GM21825 (cell line): Measurements from ENCODE around the gene EVPLL.
"Not testable (repeated sequence)": the region's sequence is repeated elsewhere in the genome, so short reads cannot be mapped to it uniquely, and the experiment has no call there.

ENCODE experiments used
- ATAC-seq: cut with Tn5 transposase; IDR thresholded peaks from one replicate; pipeline ENCODE4 v1.9.1; 2021; ENCODE audit warnings: mild to moderate bottlenecking, moderate library complexity; ENCODE audit not compliant: unreplicated experiment

Gene EVPLL

GRCh38 chr17:18378614-18379013 lies 1.0 kb downstream of the EVPLL start:
- not testable (repeated sequence) for ATAC-seq

GRCh38 chr17:18379246-18380146 lies 1.9 kb downstream of the EVPLL start:
- ATAC-seq: no peak

- ATAC-seq: no peak
These were observed 3.0 kb downstream of the EVPLL start for GRCh38 chr17:18380471-18381157.

- ATAC-seq: no peak
These were observed 3.8 kb downstream of the EVPLL start for GRCh38 chr17:18381158-18381952.

GRCh38 chr17:18381953-18382245 lies 4.3 kb downstream of the EVPLL start:
- ATAC-seq: no peak

- ATAC-seq: no peak
These were observed 5.0 kb downstream of the EVPLL start for GRCh38 chr17:18382441-18383078.

- ATAC-seq: not testable (repeated sequence)
These were observed 5.5 kb downstream of the EVPLL start for GRCh38 chr17:18383079-18383481.

GRCh38 chr17:18384271-18384670 lies 6.7 kb downstream of the EVPLL start:
- ATAC-seq: not testable (repeated sequence)

- ATAC-seq: not testable (repeated sequence)
These were observed 10.0 kb downstream of the EVPLL start for GRCh38 chr17:18387583-18387982.

- ATAC-seq: not testable (repeated sequence)
These were observed 10.7 kb downstream of the EVPLL start for GRCh38 chr17:18388266-18388665.

- not testable (repeated sequence) for ATAC-seq
These were observed 11.2 kb downstream of the EVPLL start for GRCh38 chr17:18388728-18389127.

- not testable (repeated sequence) for ATAC-seq
These were observed 24.5 kb downstream of the EVPLL start for GRCh38 chr17:18401872-18402590.

GRCh38 chr17:18403166-18403565 lies 25.6 kb downstream of the EVPLL start:
- ATAC-seq: not testable (repeated sequence)

- peak; percentile 65 for ATAC-seq
These were observed 26.0 kb downstream of the EVPLL start for GRCh38 chr17:18403604-18404003.

GRCh38 chr17:18408906-18409305 lies 31.3 kb downstream of the EVPLL start:
- ATAC-seq: not testable (repeated sequence)

GRCh38 chr17:18409321-18409720 lies 31.7 kb downstream of the EVPLL start:
- not testable (repeated sequence) for ATAC-seq

GRCh38 chr17:18410736-18411135 lies 33.2 kb downstream of the EVPLL start:
- ATAC-seq: not testable (repeated sequence)

GRCh38 chr17:18411377-18411864 lies 33.8 kb downstream of the EVPLL start:
- not testable (repeated sequence) for ATAC-seq

GRCh38 chr17:18412001-18412538 lies 34.5 kb downstream of the EVPLL start:
- ATAC-seq: peak; percentile 81

- ATAC-seq: not testable (repeated sequence)
These were observed 43.9 kb downstream of the EVPLL start for GRCh38 chr17:18421521-18421920.
